ENCODE data around the gene RASSF4.
A peak's percentile ranks its signal among the peaks of the same experiment; 100 is the strongest.

Gene RASSF4

DNA sequence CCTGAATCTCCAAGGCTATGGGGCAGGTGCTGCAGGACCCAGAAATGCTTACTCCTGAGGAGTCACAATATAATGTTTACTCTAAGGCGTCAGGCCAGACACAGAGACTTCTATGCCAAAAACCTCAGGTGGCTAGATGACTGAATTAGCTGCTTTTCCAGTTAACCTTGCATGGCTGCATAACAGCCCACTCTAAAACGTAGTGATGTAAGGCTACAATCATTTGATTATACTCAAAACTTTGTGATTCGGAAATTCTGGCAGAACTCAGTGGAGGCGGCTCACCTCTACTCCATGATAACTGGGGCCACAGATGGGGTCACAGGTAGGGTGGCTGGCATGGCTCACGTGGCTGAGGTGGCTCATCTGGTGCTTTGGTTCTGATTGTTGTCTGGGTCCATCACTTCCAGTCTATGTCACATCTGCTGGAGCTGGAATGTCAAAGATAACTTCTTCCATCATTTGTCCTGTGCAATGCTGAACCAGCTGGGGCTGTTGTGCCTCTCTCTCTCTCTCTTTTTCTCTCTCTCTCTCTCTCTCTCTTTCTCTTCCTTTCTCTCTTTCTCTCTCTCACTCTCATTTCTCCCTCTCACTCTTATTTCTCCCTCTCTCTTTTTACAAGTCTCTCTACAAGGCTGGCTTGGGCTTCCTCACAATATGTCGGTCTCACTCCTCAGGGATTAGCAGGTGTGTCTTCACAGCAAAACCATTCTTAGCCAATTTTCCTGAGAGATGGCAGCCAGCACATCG is 36.6 kb upstream of the RASSF4 start:
- in situ Hi-C loops (cut with MboI; ENCODE audit: low sequenced_read_pairs): no loop called here
- no peak for DNase-seq (ENCODE audit: low spot score in 2 of 2)
- H3K4me3 ChIP-seq: no peak overlapping the region

DNA sequence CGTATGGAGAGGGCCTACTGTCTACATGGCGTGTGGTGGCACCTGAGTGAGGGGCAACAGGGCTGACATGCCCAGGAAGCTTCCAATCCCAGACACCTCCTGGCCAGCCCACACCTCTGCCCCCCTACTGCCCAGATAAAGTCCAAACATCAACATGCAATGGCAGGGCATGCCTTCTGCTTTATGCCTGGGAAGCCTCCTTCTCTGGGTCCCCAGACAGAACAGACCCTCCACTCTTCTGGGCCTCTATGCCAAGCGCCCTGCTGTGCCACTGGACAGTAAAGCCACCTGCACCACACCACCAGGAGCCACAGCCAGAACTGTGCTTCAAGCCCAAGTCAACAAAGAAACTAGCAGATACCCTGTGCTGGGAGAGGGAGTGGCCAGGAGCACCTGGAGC is 36.0 kb upstream of the RASSF4 start:
- in situ Hi-C loops (cut with MboI; ENCODE audit: low sequenced_read_pairs): no loop called here
- no peaks in the 10 kb centered on the region for H3K36me3 ChIP-seq (replicated peaks)

More for the DNA sequence above, 36.6 kb upstream of the RASSF4 start:
- H3K27me3 ChIP-seq (ENCODE audit: low read depth): 0 out of 2 replicates have a peak, but pooled peaks cover 2% of the 10 kb centered on the region
- H3K36me3 ChIP-seq (replicated peaks): no peaks in the 10 kb centered on the region
- no peaks in the 10 kb centered on the region for H3K4me1 ChIP-seq
- no peaks in the 10 kb centered on the region for H3K9me3 ChIP-seq

DNA sequence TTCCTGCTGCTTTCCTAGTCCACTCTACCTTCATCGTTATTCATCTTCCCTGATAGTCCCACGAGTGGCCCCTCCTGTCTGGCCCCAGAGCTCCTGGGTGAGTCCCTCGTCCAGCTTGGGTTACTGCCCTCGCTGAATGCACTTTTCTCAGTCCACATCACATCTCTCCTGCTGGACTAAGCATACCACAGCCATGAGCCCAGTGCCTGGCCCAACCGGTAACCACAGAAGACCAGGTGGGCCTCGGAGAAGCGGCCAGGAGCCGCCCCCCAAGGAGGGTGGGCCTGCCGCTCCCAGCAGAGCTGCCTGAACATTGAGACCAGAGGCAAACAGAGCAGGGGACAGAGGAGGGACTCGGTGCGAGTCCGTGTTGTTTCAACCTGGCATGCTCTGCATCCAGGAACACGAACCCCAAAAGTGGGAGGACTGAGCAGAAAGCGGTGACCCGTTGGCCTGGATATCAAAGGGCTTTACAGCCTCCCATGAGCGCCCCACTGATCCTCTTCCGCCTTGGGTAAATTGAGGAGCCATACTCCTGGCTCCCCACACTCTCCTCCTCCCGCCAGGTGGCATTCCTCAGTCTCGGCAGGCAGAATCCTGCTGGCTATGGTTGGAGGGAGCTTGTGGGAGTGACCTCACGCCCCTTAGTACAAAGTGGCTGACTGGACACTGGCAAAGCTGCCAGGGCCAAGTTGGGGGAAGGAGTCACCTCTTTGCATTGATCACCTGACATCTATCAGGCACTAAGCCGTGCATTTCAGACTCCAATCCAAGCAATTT is 35.2 kb upstream of the RASSF4 start:
- H3K27me3 ChIP-seq (ENCODE audit: low read depth): 0 out of 2 replicates have a peak, but pooled peaks cover under 1% of the 10 kb centered on the region
- H3K36me3 ChIP-seq (replicated peaks): no peaks in the 10 kb centered on the region
- H3K9me3 ChIP-seq: no peaks in the 10 kb centered on the region
- no peak for DNase-seq (ENCODE audit: low spot score in 2 of 2)
- H3K4me1 ChIP-seq: no peaks in the 10 kb centered on the region
- H3K4me3 ChIP-seq: no peak overlapping the region
- in situ Hi-C loops (cut with MboI; ENCODE audit: low sequenced_read_pairs): no loop called here

More for the DNA sequence above, 36.0 kb upstream of the RASSF4 start:
- no peak for DNase-seq (ENCODE audit: low spot score in 2 of 2)
- Histone ChIP-seq H3K27me3 (ENCODE audit: low read depth) (0 out of 2 replicates have a peak, but pooled peaks cover 2% of the 10 kb centered on the region), H3K9me3 (no peaks in the 10 kb centered on the region), H3K4me1 (no peaks in the 10 kb centered on the region), H3K4me3 (no peak overlapping the region)

DNA sequence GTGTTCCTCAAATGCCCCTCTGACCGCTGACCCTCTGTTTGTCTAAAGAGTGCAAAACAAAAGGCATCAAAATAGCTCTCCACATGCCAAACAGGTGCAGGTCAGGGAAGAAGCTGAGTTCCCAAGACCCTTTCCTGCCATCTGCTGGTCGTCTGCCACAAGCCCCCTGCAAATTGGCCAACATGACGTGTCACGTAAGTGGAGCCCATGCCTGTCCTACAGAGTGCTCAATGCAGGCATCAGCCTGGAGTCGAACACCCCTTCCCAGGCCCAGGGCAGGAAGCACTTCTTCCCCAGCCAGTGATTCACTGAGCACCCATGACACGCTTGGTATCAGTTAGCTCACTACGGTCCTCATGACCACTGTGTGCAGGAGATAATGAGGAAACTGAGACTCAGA is 34.4 kb upstream of the RASSF4 start:
- in situ Hi-C loops (cut with MboI; ENCODE audit: low sequenced_read_pairs): no loop called here
- H3K4me1 ChIP-seq: no peaks in the 10 kb centered on the region
- H3K36me3 ChIP-seq (replicated peaks): no peaks in the 10 kb centered on the region
- DNase-seq (ENCODE audit: low spot score in 2 of 2): peak in 1 of 2 experiments; percentile 39
- no peak overlapping the region for H3K4me3 ChIP-seq
- H3K9me3 ChIP-seq: no peaks in the 10 kb centered on the region
- no peaks in the 10 kb centered on the region for H3K27me3 ChIP-seq (ENCODE audit: low read depth)

DNA sequence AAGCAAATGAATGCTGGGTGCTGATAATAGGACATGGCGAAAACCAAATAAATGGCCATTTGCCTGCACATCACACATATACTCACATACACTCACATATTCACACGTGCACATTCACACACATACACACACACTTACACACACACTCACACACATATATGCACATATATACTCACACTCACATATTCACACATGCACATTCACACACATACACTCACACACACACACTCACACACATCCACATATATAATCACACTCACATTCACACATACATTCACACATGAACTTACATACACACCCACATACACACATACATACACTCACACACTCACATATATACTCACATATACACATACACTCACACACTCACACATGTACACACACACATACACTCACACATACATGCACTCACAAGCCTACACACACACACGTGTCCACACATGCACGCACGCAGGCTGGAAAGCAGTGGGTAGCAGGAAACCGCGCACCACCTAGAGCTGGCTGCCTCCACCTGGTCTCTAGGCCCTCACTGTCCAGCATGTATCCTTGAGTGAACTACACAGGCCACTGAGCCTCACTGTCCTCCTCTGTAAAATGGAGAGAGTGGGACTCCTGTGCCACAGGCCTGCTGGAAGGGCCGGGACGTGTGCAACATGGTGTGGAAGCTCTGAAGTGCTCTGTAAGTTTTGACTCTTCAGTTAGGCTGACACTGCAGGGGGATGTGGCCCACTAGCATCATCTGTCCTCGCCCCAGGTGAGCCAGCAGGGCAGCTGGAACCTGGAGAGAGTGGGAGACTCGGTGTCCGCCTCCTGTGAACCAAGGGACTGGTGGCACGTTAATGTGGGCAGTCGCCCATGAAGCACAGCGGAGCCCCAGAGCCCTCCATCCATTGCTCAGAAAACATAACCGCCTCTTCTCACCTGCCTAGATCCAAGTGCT is 33.5 kb upstream of the RASSF4 start:
- in situ Hi-C loops (cut with MboI; ENCODE audit: low sequenced_read_pairs): no loop called here
- no peak overlapping the region for H3K4me3 ChIP-seq
- DNase-seq (ENCODE audit: low spot score in 2 of 2): no peak

DNA sequence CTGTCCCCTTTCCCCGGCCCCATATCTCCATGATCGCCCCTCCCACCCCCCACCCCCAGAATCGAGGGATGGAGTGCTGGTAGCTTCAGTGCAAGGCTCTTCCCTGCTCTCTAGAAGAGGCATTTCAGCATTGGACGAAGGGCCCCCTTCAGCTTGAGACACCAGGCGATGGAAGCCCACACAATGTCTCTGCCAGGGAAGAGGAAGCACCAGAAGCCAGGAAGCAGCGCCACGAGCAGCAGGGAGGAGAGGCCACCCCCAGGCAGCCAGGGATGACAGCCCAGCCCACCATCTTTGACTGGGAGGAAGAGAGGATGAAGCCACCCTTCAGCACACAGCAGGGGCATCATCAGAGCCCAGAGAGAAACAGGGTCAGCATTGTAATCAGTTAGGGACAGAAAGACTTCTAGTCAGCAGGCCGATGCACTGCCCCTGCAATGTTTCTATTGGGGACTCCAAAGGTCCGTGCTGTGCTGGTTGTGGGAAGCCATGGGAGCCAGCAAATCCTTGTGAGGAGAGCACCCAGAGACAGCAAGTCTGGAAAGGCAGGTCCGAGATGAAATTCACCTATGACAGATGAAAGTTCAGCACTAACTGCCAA is 32.8 kb upstream of the RASSF4 start:
- H3K4me3 ChIP-seq: no peak overlapping the region
- in situ Hi-C loops (cut with MboI; ENCODE audit: low sequenced_read_pairs): no loop called here

More for the DNA sequence above, 33.5 kb upstream of the RASSF4 start:
- H3K36me3 ChIP-seq (replicated peaks): no peaks in the 10 kb centered on the region
- no peaks in the 10 kb centered on the region for H3K27me3 ChIP-seq (ENCODE audit: low read depth)
- H3K4me1 ChIP-seq: no peaks in the 10 kb centered on the region
- no peaks in the 10 kb centered on the region for H3K9me3 ChIP-seq

DNA sequence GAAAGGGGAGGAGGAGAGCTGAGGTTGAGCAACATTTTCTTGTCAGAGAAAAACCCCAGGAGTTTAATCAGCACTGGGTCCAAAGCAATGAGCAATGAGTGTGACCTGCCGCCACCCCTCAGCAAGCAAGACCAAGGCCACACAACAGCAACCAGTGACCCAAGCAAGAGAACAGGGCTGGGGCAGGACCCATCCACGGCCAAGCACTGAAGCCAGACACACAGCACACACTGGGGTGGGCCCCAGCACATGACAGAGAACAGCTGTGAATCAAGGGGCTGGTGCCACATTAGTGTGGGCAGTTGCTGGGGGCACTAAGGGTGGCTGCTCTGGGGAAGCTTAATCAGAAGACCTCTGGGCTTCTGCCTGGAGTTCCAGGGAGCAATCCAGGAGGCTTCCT is 32.2 kb upstream of the RASSF4 start:
- no peak for DNase-seq (ENCODE audit: low spot score in 2 of 2)
- H3K4me1 ChIP-seq: no peaks in the 10 kb centered on the region
- H3K4me3 ChIP-seq: no peak overlapping the region
- H3K36me3 ChIP-seq (replicated peaks): no peaks in the 10 kb centered on the region
- in situ Hi-C loops (cut with MboI; ENCODE audit: low sequenced_read_pairs): no loop called here
- H3K9me3 ChIP-seq: no peaks in the 10 kb centered on the region
- H3K27me3 ChIP-seq (ENCODE audit: low read depth): no peaks in the 10 kb centered on the region

More for the DNA sequence above, 32.8 kb upstream of the RASSF4 start:
- DNase-seq (ENCODE audit: low spot score in 2 of 2): no peak
- Histone ChIP-seq H3K4me1 (no peaks in the 10 kb centered on the region), H3K36me3 (replicated peaks) (no peaks in the 10 kb centered on the region), H3K9me3 (no peaks in the 10 kb centered on the region), H3K27me3 (ENCODE audit: low read depth) (no peaks in the 10 kb centered on the region)

DNA sequence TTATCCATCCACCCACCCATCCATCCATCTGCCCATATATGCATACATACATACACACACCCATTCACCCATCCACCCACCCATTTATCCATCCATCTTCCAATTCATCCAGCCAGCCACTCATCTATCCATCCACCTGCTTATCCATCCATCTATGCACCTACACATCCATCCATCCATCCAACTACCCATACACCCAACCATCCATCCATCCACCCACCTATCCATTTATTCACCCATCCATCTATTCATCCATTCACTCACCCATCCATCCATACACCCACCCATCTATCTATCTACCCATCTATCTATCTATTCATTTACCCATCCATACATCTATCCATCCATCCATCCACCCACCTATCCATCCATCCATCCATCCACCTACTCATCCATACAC is 31.1 kb upstream of the RASSF4 start:
- Histone ChIP-seq H3K4me3 (no peak overlapping the region), H3K36me3 (replicated peaks) (no peaks in the 10 kb centered on the region), H3K4me1 (no peaks in the 10 kb centered on the region), H3K27me3 (ENCODE audit: low read depth) (no peaks in the 10 kb centered on the region), H3K9me3 (no peaks in the 10 kb centered on the region)
- in situ Hi-C loops (cut with MboI; ENCODE audit: low sequenced_read_pairs): no loop called here
- DNase-seq (ENCODE audit: low spot score in 2 of 2): no peak

DNA sequence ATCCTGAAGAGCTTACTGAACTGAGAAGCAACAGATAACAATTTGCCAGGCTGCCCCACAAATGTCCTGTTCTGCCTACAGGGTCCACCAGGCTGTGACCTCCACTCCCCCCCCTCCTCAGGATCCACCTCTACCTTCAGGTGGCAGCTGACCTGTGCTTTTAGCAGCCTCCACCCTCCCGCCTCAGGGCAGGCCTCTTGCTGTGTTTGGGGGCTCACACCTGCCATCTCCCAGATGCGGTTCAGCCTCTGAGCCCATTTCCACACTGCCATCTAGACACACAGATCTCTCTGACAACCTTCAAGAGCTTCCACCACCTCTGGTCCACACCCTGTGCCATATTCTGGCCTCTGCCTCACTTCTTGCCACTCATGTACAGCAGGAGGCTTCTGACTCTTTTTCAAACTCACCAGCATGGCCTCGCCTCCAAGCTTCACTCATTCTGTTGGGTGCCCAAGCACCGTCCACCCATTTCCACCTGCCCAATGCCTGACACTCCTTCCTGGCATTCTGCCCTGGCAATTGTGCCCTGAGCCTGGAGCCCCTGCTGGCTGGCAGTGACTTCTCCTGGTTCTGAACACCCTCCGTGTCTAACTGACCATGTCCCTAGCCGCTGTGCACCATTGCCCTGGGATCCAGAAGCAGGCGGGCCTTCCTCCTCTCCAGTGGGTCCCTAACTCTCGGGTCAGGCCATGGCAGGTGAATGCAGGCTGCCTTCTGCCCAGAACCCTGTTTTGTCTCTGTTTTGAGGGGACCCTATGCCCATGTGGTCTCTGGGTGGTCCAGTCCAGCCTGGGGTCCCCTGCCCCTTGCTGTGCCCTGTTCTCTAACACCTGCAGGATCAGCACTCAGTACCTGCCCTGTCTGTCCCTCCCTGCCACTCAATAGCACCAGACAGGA is 30.0 kb upstream of the RASSF4 start:
- Histone ChIP-seq H3K4me1 (no peaks in the 10 kb centered on the region), H3K27me3 (ENCODE audit: low read depth) (no peaks in the 10 kb centered on the region), H3K36me3 (replicated peaks) (no peaks in the 10 kb centered on the region), H3K9me3 (no peaks in the 10 kb centered on the region), H3K4me3 (no peak overlapping the region)
- DNase-seq (ENCODE audit: low spot score in 2 of 2): no peak
- in situ Hi-C loops (cut with MboI; ENCODE audit: low sequenced_read_pairs): no loop called here

DNA sequence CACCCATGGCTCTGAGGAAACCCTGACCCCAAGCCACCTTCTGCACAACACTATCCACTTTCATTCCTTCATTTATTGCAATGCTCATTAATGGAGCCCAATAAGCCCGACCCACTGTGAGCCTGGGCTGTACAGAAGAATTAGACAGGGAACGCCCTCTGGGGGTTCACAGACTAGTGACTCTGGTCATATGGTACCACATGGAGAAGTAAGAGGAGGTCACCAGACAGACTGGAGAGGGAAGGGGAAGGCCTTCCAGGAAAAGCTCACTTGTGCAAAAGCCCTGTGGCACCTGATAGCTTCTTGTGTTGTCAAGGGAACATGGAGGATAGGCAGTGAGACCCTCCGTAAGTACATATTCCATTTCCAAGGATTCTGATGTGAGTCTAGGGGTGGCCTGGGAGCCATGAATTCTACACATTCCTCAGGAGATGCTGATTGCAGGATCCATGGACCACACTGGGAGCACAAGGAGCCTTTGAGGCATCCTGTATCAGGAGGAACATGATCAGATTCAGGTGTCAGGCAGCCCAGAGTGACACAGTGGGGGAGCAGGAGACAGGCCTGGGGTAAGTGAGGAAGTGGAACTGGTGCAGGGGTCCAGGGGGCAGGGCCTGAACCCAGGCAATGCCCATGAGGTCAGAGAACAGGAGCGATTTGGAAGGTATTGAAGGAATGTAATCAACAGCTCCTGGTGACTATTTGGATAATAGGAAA is 28.5 kb upstream of the RASSF4 start:
- no peaks in the 10 kb centered on the region for H3K36me3 ChIP-seq (replicated peaks)
- no peak overlapping the region for H3K4me3 ChIP-seq
- no peaks in the 10 kb centered on the region for H3K27me3 ChIP-seq (ENCODE audit: low read depth)
- no peak for DNase-seq (ENCODE audit: low spot score in 2 of 2)
- H3K4me1 ChIP-seq: no peaks in the 10 kb centered on the region
- in situ Hi-C loops (cut with MboI; ENCODE audit: low sequenced_read_pairs): no loop called here
- no peaks in the 10 kb centered on the region for H3K9me3 ChIP-seq

DNA sequence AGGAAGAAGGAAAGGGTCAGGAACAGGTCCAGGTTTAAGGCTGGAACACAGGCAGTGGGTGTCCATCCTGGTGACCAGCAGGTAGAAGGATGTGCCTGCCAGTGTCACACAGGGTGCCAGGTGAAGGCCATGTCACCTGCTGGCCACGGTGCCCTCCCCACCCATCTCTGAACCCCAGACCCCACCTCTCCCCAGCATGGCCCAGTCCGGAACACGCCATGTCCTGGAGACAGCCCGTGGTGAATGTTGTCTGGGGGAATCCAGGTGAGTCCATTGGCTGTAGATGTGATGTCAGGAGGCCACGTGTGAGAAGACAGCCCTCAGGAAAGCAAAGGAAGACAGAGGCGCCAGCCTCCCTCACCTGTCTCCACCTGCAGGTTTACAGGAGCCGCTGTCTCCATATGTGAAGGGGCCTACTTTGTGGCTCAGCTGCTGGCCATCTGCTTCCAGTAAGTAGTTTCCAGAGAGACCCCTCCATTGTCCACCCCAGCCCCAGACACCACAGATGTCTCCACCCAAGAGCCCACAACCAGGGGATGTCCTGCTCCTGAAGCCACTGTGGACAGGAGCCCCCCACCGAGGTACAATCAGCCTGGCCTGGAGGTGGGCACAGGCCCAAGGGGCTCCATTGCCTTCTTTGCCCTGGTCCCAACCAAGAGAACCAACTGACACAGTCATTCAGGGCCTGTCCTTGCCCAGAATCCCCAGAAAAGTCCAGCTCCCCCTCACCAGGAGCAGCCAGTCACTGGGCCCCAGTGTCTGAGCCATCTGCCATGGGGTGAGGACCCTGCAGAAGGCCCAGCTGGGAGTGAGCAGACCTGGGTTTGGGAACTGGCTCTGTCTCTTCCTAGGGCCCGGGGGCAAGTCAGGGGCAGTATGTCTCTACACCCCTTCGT is 27.7 kb upstream of the RASSF4 start:
- no peaks in the 10 kb centered on the region for H3K27me3 ChIP-seq (ENCODE audit: low read depth)
- H3K36me3 ChIP-seq (replicated peaks): no peaks in the 10 kb centered on the region
- in situ Hi-C loops (cut with MboI; ENCODE audit: low sequenced_read_pairs): no loop called here
- no peaks in the 10 kb centered on the region for H3K4me1 ChIP-seq
- no peak overlapping the region for H3K4me3 ChIP-seq
- no peaks in the 10 kb centered on the region for H3K9me3 ChIP-seq
- no peak for DNase-seq (ENCODE audit: low spot score in 2 of 2)
